Suprapubic skin (tissue), 4 donors: ENCODE results near the gene METTL9. TPM values are rescaled to one million over a fixed set of nuclear protein-coding genes. Genes with fewer than 3 reads are reported as not detected.
A peak's percentile ranks its signal among the peaks of the same experiment; 100 is the strongest.

Experiments used
- DNase-seq, 2 donors: peaks; one replicate each; pipeline ENCODE4 v3.0.0-alpha.2; 2019; ENCODE audit warnings: low spot score in 2 of 2
- H3K27ac ChIP-seq: fragments of 200-600 bp; sonication (generic); one replicate; pipeline ENCODE4 v1.5.1; 2019
- H3K27me3 ChIP-seq: fragments of 200-600 bp; sonication (generic); one replicate; pipeline ENCODE4 v1.5.1; 2019
- H3K36me3 ChIP-seq: fragments of 200-600 bp; sonication (generic); one replicate; pipeline ENCODE4 v1.5.1; 2019
- H3K4me1 ChIP-seq: fragments of 200-600 bp; sonication (generic); one replicate; pipeline ENCODE4 v1.5.1; 2019
- H3K4me3 ChIP-seq: fragments of 200-600 bp; sonication (generic); one replicate; pipeline ENCODE4 v1.5.1; 2019; ENCODE audit warnings: mild to moderate bottlenecking
- H3K9me3 ChIP-seq: fragments of 200-600 bp; sonication (generic); one replicate; pipeline ENCODE4 v1.5.1; 2019
- CTCF ChIP-seq, 2 donors: fragments of 200-600 bp in 1 of 2; fragments of 450-650 bp in 1 of 2; sonication (generic) in 1 of 2; IDR thresholded peaks; one replicate each; pipeline ENCODE4 v1.5.1; 2016 to 2019; ENCODE audit warnings: antibody characterized with exemption in 2 of 2, mild to moderate bottlenecking in 1 of 2, moderate library complexity in 1 of 2
- EP300 ChIP-seq: sonication (generic); formaldehyde crosslinking; IDR thresholded peaks from one replicate; pipeline ENCODE4 v1.6.1; 2017; ENCODE audit warnings: antibody characterized with exemption
- POLR2A ChIP-seq, 2 donors: fragments of 450-650 bp; IDR thresholded peaks; one replicate each; pipeline ENCODE4 v1.6.1; 2017; ENCODE audit warnings: antibody characterized with exemption in 2 of 2, mild to moderate bottlenecking in 2 of 2, moderate library complexity in 2 of 2
- POLR2AphosphoS5 ChIP-seq, 3 donors: sonication (generic); formaldehyde crosslinking; IDR thresholded peaks; one replicate each; pipeline ENCODE4 v1.6.1; 2017; ENCODE audit warnings: antibody characterized with exemption in 3 of 3
- WGBS: methylation state at CpG from one replicate; pipeline ENCODE4 v1.1.5; 2018; 5-methylcytosine and 5-hydroxymethylcytosine counted together
- total RNA-seq, 4 donors: library from RNA; depleted of rRNA; stranded (reverse); fragments of >200 nt; gene quantifications; one replicate each; pipeline ENCODE4 v1.1.0, GENCODE V29; 2016

The METTL9 gene
- total RNA-seq, 4 donors from 2014 or later = 76.3 to 105 (median 85.7) TPM

- H3K9me3 ChIP-seq = no peaks in the 10 kb centered on the region
- no peak for TF ChIP-seq EP300
- no peak for DNase-seq
- H3K27ac ChIP-seq = no peak overlapping the region
- 85% methylated on average over 2 of the region's 2 CpGs for WGBS
- H3K4me1 ChIP-seq = peaks cover 63% of the 10 kb centered on the region
- no peaks in the 10 kb centered on the region for H3K36me3 ChIP-seq
- H3K27me3 ChIP-seq = no peaks in the 10 kb centered on the region
- no peak overlapping the region for H3K4me3 ChIP-seq
These were observed 11.4 kb downstream of the METTL9 start for GRCh38 chr16:21610766-21611165.

- Histone ChIP-seq H3K4me3 (no peak overlapping the region), H3K9me3 (no peaks in the 10 kb centered on the region), H3K27ac (peak overlapping the region; percentile 76), H3K27me3 (no peaks in the 10 kb centered on the region), H3K4me1 (peaks cover 63% of the 10 kb centered on the region), H3K36me3 (no peaks in the 10 kb centered on the region)
- TF ChIP-seq EP300 (no peak), CTCF (IDR thresholded peaks at IDR 0.05) (no peak), POLR2A (IDR thresholded peaks at IDR 0.05) (no peak), POLR2AphosphoS5 (IDR thresholded peaks at IDR 0.05) (no peak)
- DNase-seq = no peak
- 58% methylated on average over 4 of the region's 4 CpGs for WGBS
These were observed 11.8 kb downstream of the METTL9 start for GRCh38 chr16:21611198-21611555.

GRCh38 chr16:21611556-21612384 lies 12.4 kb downstream of the METTL9 start:
- H3K4me3 ChIP-seq = no peak overlapping the region
- WGBS = 36% methylated on average over 7 of the region's 7 CpGs
- H3K27ac ChIP-seq = peak overlapping the region; percentile 76
- DNase-seq = no peak
- H3K9me3 ChIP-seq = no peaks in the 10 kb centered on the region
- no peak for TF ChIP-seq EP300
- no peak for TF ChIP-seq POLR2A (IDR thresholded peaks at IDR 0.05)
- TF ChIP-seq POLR2AphosphoS5 (IDR thresholded peaks at IDR 0.05) = no peak
- TF ChIP-seq CTCF (IDR thresholded peaks at IDR 0.05) = no peak
- H3K4me1 ChIP-seq = peaks cover 59% of the 10 kb centered on the region
- no peaks in the 10 kb centered on the region for H3K36me3 ChIP-seq
- no peaks in the 10 kb centered on the region for H3K27me3 ChIP-seq

DNA sequence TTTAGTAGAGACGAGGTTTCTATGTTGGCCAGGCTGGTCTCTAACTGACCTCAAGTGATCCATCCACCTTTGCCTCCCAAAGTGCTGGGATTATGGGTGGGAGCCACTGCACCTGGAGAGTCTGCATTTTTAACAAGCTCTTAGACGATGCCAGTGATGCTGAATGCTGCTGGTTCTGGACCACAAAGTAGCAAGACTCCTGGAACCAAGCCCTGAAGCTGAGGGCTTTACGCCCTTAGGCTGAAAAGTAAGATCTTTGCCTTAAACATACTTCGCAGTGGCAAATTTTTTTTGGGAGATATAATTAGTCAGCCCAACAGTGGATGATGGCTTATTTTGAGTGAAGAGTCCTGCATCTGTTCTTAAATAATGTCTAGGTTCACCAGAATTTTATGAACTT lies 14.0 kb downstream of the METTL9 start:
- Histone ChIP-seq H3K36me3 (peaks cover 3% of the 10 kb centered on the region), H3K27me3 (no peaks in the 10 kb centered on the region), H3K4me1 (peaks cover 49% of the 10 kb centered on the region), H3K9me3 (no peaks in the 10 kb centered on the region), H3K4me3 (no peak overlapping the region), H3K27ac (no peak overlapping the region)
- no peak for DNase-seq
- no peak for TF ChIP-seq CTCF (IDR thresholded peaks at IDR 0.05)
- 96% methylated on average over 4 of the region's 4 CpGs for WGBS

DNA sequence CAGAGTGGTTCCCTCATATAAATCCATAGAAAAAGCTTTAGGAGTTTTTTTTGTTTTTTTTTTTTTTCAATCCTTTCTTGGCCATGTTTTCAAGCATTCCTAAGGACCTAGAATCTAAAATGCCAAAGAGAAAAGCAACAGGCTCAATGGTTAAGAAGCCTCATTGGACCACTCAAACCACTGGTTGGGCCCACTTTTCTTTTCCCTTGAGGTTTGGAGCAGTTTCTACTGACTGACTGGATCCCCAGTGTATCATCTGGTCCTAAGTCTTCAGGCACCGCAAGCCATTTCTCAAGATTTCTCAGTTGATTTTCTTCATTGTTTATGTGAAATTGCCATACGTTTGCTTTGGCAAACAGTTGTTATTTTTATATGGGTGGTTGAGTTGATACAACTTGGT lies 14.4 kb downstream of the METTL9 start:
- H3K27me3 ChIP-seq = no peaks in the 10 kb centered on the region
- H3K9me3 ChIP-seq = no peaks in the 10 kb centered on the region
- no peak for DNase-seq
- H3K4me1 ChIP-seq = peaks cover 44% of the 10 kb centered on the region
- TF ChIP-seq POLR2AphosphoS5 (IDR thresholded peaks at IDR 0.05) (no peak), POLR2A (IDR thresholded peaks at IDR 0.05) (no peak), CTCF (IDR thresholded peaks at IDR 0.05) (no peak), EP300 (no peak)
- 98% methylated on average over 2 of the region's 2 CpGs for WGBS
- H3K36me3 ChIP-seq = peaks cover 4% of the 10 kb centered on the region
- no peak overlapping the region for H3K4me3 ChIP-seq
- no peak overlapping the region for H3K27ac ChIP-seq

GRCh38 chr16:21614896-21615295 lies 15.5 kb downstream of the METTL9 start:
- H3K9me3 ChIP-seq = no peaks in the 10 kb centered on the region
- no peak for DNase-seq
- TF ChIP-seq POLR2AphosphoS5 (IDR thresholded peaks at IDR 0.05) (no peak), EP300 (no peak), POLR2A (IDR thresholded peaks at IDR 0.05) (no peak), CTCF (IDR thresholded peaks at IDR 0.05) (no peak)
- 96% methylated on average over 3 of the region's 3 CpGs for WGBS
- H3K27ac ChIP-seq = no peak overlapping the region
- peaks cover 4% of the 10 kb centered on the region for H3K36me3 ChIP-seq
- no peak overlapping the region for H3K4me3 ChIP-seq
- H3K4me1 ChIP-seq = peaks cover 35% of the 10 kb centered on the region
- H3K27me3 ChIP-seq = no peaks in the 10 kb centered on the region
